ENCODE measurements around the gene IFI44. TPM values are rescaled to one million over a fixed set of nuclear protein-coding genes. Genes with fewer than 3 reads are reported as not detected.

Gene IFI44
- total and polyA plus RNA-seq, 2 of the 8 experiments (the other 6 are each of a cell fraction or from before 2014, with no cell fraction given): not detected

DNA sequence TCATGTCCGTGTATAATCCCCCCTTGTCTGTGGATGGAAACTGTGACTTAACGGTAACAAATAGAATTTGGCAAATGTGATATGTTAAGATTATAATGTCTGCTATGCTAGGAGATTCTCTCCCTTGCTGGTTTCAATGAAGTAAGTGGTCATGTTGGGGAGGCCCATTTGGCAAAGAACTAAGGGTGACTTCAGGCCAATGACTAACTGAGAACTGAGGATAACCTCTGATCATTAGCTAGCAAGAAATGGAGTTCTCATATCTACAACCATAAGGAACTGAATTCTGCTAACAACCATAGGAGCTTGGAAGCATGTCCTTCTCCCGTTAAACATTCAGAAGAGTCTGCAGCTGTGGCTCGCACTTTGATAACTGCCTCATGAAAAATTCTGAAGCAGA, 27.1 kb upstream of the IFI44 start:
- Histone ChIP-seq H3K9me3 (ENCODE audit: insufficient read depth in 2 of 2, low read depth in 1 of 2, low read length in 1 of 2) (no peaks in the 10 kb centered on the region), H3K36me3 (ENCODE audit: control insufficient read depth in 2 of 4, insufficient read depth in 4 of 4, low read length in 3 of 4) (no peaks in the 10 kb centered on the region), H2AK5ac (ENCODE audit: low read depth, low read length) (no peak overlapping the region), H2BK15ac (ENCODE audit: low read length) (no peak overlapping the region), H4K91ac (replicated peaks; ENCODE audit: insufficient read length, low read length) (no peak overlapping the region), H4K5ac (ENCODE audit: insufficient read length, low read depth, low read length) (no peak overlapping the region), H3K4me3 (ENCODE audit: extremely low read depth in 1 of 4, insufficient read depth in 2 of 4, low read depth in 3 of 4, low read length in 4 of 4) (no peak overlapping the region), H3K79me1 (ENCODE audit: low read depth, low read length) (no peaks in the 10 kb centered on the region), H4K8ac (ENCODE audit: extremely low read depth, insufficient read depth, low read length) (no peak overlapping the region), H4K20me1 (replicated peaks in 1 of 2; ENCODE audit: control insufficient read depth in 1 of 2, insufficient read depth in 2 of 2, low read length in 2 of 2) (no peaks in the 10 kb centered on the region), H2BK12ac (ENCODE audit: low read depth, low read length) (no peak overlapping the region), H3K4me2 (ENCODE audit: insufficient read depth in 1 of 2, low read depth in 2 of 2, low read length in 2 of 2) (no peak overlapping the region), H3K79me2 (ENCODE audit: control insufficient read depth in 1 of 2, insufficient read depth in 2 of 2, low read length in 2 of 2) (no peaks in the 10 kb centered on the region), H3K18ac (ENCODE audit: extremely low read depth, low read length) (no peak overlapping the region), H3K4me1 (replicated peaks in 1 of 4; ENCODE audit: control insufficient read depth in 3 of 4, insufficient read depth in 4 of 4, low read length in 3 of 4) (no peaks in the 10 kb centered on the region), H3K27me3 (replicated peaks in 1 of 4; ENCODE audit: control insufficient read depth in 3 of 4, extremely low read depth in 1 of 4, insufficient read depth in 3 of 4, low read length in 3 of 4) (no peaks in the 10 kb centered on the region), H3K14ac (ENCODE audit: insufficient read length) (no peak overlapping the region), H3K56ac (replicated peaks; ENCODE audit: insufficient read length, low read depth, low read length) (no peak overlapping the region), H2BK20ac (ENCODE audit: low read length) (no peak overlapping the region), H3K9ac (replicated peaks in 1 of 4; ENCODE audit: extremely low read depth in 1 of 4, low read depth in 3 of 4, low read length in 3 of 4) (no peak overlapping the region), H3K23ac (ENCODE audit: insufficient read length) (no peak overlapping the region), H3K4ac (replicated peaks; ENCODE audit: insufficient read length, low read depth, low read length) (no peak overlapping the region), H3K23me2 (ENCODE audit: low read depth, low read length) (no peaks in the 10 kb centered on the region), H3K27ac (ENCODE audit: low read depth, low read length) (no peak overlapping the region), H2BK5ac (ENCODE audit: low read depth, low read length) (no peak overlapping the region), H2BK120ac (replicated peaks; ENCODE audit: low read depth, low read length) (no peak overlapping the region), H2AFZ (ENCODE audit: low read length) (no peak overlapping the region)
- no peak for DNase-seq (ENCODE audit: low read depth in 1 of 2, low spot score in 2 of 2)
- CTCF ChIA-PET (ENCODE audit: partially characterized antibody): interaction anchor here (0.7 to 1.3 kb wide), 5 partner anchors 14 to 1629 kb away, joined by 3 to 6 read pairs (median 4); no protein-coding TSS in a partner anchor
- POLR2A ChIA-PET (ENCODE audit: partially characterized antibody): no interaction called here
- FAIRE-seq: no peak
- 92% methylated on average over 4 of the region's 4 CpGs; no CpG with 5 or more reads in 1 of the 2 experiments for WGBS, 2 experiments (ENCODE audit: extremely low coverage in 1 of 2, insufficient coverage in 1 of 2, insufficient read length in 1 of 2, insufficient replicate concordance in 2 of 2, low coverage in 1 of 2, low lambda C conversion rate in 2 of 2, missing lambda C conversion rate in 1 of 2)
